CD4-positive, alpha-beta T cell (primary cell): Measurements from ENCODE around the gene MET. TPM values are rescaled to one million over a fixed set of nuclear protein-coding genes. Genes with fewer than 3 reads are reported as not detected.

ENCODE experiments used
- ATAC-seq: fragments of 200-7000 bp; cut with Tn5 transposase; one replicate; pipeline ENCODE4 v1.10.0; 2022; ENCODE audit warnings: mild to moderate bottlenecking; ENCODE audit not compliant: poor library complexity
- CTCF ChIA-PET: fragments of 350-600 bp; sonication (Branson Sonifier 250); formaldehyde crosslinking; loops from one replicate; lab custom pipeline; 2021; ENCODE audit warnings: antibody characterized with exemption, inconsistent platforms; lab: Charles Lee
- POLR2A ChIA-PET: fragments of 350-600 bp; sonication (Branson Sonifier 250); formaldehyde crosslinking; loops from one replicate; lab custom pipeline; 2021; ENCODE audit warnings: antibody characterized with exemption, inconsistent platforms; lab: Charles Lee
- DNase-seq, 14 experiments: peaks; one replicate each; pipeline ENCODE4 v3.0.0-alpha.2; 2013 to 2020; ENCODE audit warnings: mixed read lengths in 2 of 14
- H3K27ac ChIP-seq, 2 donors: one replicate each; pipeline versions ENCODE4 v1.5.1 to v1.7.0; 2013; ENCODE audit warnings: low read length in 2 of 2, low read depth in 1 of 2, mild to moderate bottlenecking in 1 of 2
- H3K27me3 ChIP-seq, 2 experiments: 1 replicate in 1 of 2; 2 replicates in 1 of 2; pipeline versions ENCODE4 v1.6.1 to v1.7.0; 2013; ENCODE audit warnings: low read length in 2 of 2, control low read depth in 1 of 2, mild to moderate bottlenecking in 1 of 2, moderate library complexity in 1 of 2; ENCODE audit not compliant: insufficient read depth in 2 of 2, control insufficient read depth in 1 of 2
- H3K36me3 ChIP-seq: one replicate; pipeline ENCODE4 v1.6.1; 2013; ENCODE audit warnings: low read length, control low read depth; ENCODE audit not compliant: insufficient read depth
- H3K4me1 ChIP-seq: one replicate; pipeline ENCODE4 v1.6.1; 2013; ENCODE audit warnings: low read length, control low read depth; ENCODE audit not compliant: insufficient read depth
- H3K4me3 ChIP-seq: one replicate; pipeline ENCODE4 v1.5.1; 2013; ENCODE audit warnings: mild to moderate bottlenecking, low read length, moderate library complexity
- H3K9me3 ChIP-seq, 2 experiments: 1 replicate in 1 of 2; 2 replicates in 1 of 2; pipeline versions ENCODE4 v1.6.1 to v1.7.0; 2013; ENCODE audit warnings: low read length in 2 of 2, mild to moderate bottlenecking in 2 of 2, control low read depth in 1 of 2, moderate library complexity in 1 of 2; ENCODE audit not compliant: control insufficient read depth in 1 of 2, insufficient read depth in 1 of 2
- H3K27ac Mint-ChIP-seq: one replicate; pipeline ENCODE4 v1.8.0; 2020; ENCODE audit warnings: mixed read lengths
- H3K27me3 Mint-ChIP-seq: one replicate; pipeline ENCODE4 v1.8.0; 2021; ENCODE audit warnings: mixed read lengths
- H3K36me3 Mint-ChIP-seq: one replicate; pipeline ENCODE4 v1.8.0; 2021; ENCODE audit warnings: low read depth, mixed read lengths
- H3K4me1 Mint-ChIP-seq: one replicate; pipeline ENCODE4 v1.8.0; 2021; ENCODE audit warnings: low read depth, mixed read lengths
- H3K4me3 Mint-ChIP-seq: one replicate; pipeline ENCODE4 v1.8.0; 2020; ENCODE audit warnings: mild to moderate bottlenecking, mixed read lengths
- H3K9me3 Mint-ChIP-seq: one replicate; pipeline ENCODE4 v1.8.0; 2020; ENCODE audit warnings: mixed read lengths
- CTCF ChIP-seq: fragments of 200-600 bp; IDR thresholded peaks from one replicate; pipeline ENCODE4 v1.8.0; 2022; ENCODE audit warnings: antibody characterized with exemption, mild to moderate bottlenecking
- intact Hi-C, 2 experiments: fragments of 100-400 bp; cut with DNase I in 1 of 2; cut with micrococcal nuclease in 1 of 2; formaldehyde crosslinking; loops; one replicate each; pipeline versions ENCODE4 v1.15.1 to v1.9.0; 2023 to 2025; cut with DNase I, micrococcal nuclease
- total RNA-seq, 174 experiments: library from RNA in 2 of 174; stranded (reverse) in 2 of 174; gene quantifications; one replicate each; pipeline ENCODE4 v1.2.3 and lab custom pipeline; 2021 to 2026

Gene MET
- total RNA-seq, 2 experiments from 2014 or later: 0.14 TPM; not detected in 1

- Mint-ChIP-seq H3K4me3 (no peak overlapping the region), H3K4me1 (no peaks in the 10 kb centered on the region), H3K27me3 (peaks cover 22% of the 10 kb centered on the region), H3K9me3 (no peaks in the 10 kb centered on the region), H3K36me3 (no peaks in the 10 kb centered on the region), H3K27ac (no peak overlapping the region)
- ChIA-PET POLR2A (no interaction called here), CTCF (no interaction called here)
- H3K36me3 ChIP-seq: no peaks in the 10 kb centered on the region
- DNase-seq: no peak
- H3K27ac ChIP-seq: no peak overlapping the region
- TF ChIP-seq CTCF: no peak
- no peaks in the 10 kb centered on the region for H3K9me3 ChIP-seq
- H3K4me1 ChIP-seq: no peaks in the 10 kb centered on the region
- no peak overlapping the region for H3K4me3 ChIP-seq
- peaks cover 0 to 4% of the 10 kb centered on the region in 2 experiments for H3K27me3 ChIP-seq
- intact Hi-C loops: no loop called here
- no peak for ATAC-seq
These were observed 127.9 kb downstream of the MET start for GRCh38 chr7:116799916-116800315.

GRCh38 chr7:116800594-116800993 is 128.6 kb downstream of the MET start:
- H3K36me3 Mint-ChIP-seq: no peaks in the 10 kb centered on the region
- H3K27ac ChIP-seq: no peak overlapping the region
- H3K4me3 Mint-ChIP-seq: no peak overlapping the region
- no peaks in the 10 kb centered on the region for H3K4me1 ChIP-seq
- H3K27ac Mint-ChIP-seq: no peak overlapping the region
- POLR2A ChIA-PET: no interaction called here
- no peak for TF ChIP-seq CTCF
- H3K4me1 Mint-ChIP-seq: no peaks in the 10 kb centered on the region
- intact Hi-C loops: no loop called here
- no peak for DNase-seq
- H3K27me3 ChIP-seq: peaks cover 0 to 4% of the 10 kb centered on the region in 2 experiments
- H3K9me3 Mint-ChIP-seq: no peaks in the 10 kb centered on the region
- CTCF ChIA-PET: no interaction called here
- H3K9me3 ChIP-seq: no peaks in the 10 kb centered on the region
- H3K4me3 ChIP-seq: no peak overlapping the region
- no peaks in the 10 kb centered on the region for H3K36me3 ChIP-seq
- ATAC-seq: no peak
- H3K27me3 Mint-ChIP-seq: peaks cover 22% of the 10 kb centered on the region

GRCh38 chr7:116801092-116801710 is 129.2 kb downstream of the MET start:
- Histone ChIP-seq H3K27me3 (peaks cover 0 to 4% of the 10 kb centered on the region in 2 experiments), H3K9me3 (no peaks in the 10 kb centered on the region), H3K36me3 (no peaks in the 10 kb centered on the region), H3K27ac (no peak overlapping the region), H3K4me1 (no peaks in the 10 kb centered on the region), H3K4me3 (no peak overlapping the region)
- no peak for ATAC-seq
- TF ChIP-seq CTCF: no peak
- DNase-seq: no peak
- Mint-ChIP-seq H3K9me3 (no peaks in the 10 kb centered on the region), H3K4me3 (no peak overlapping the region), H3K27ac (no peak overlapping the region), H3K36me3 (no peaks in the 10 kb centered on the region), H3K27me3 (peaks cover 22% of the 10 kb centered on the region), H3K4me1 (no peaks in the 10 kb centered on the region)
- intact Hi-C loops: no loop called here
- CTCF ChIA-PET: no interaction called here
- POLR2A ChIA-PET: no interaction called here
